ENCODE measurements around the gene MAST2.

DNA sequence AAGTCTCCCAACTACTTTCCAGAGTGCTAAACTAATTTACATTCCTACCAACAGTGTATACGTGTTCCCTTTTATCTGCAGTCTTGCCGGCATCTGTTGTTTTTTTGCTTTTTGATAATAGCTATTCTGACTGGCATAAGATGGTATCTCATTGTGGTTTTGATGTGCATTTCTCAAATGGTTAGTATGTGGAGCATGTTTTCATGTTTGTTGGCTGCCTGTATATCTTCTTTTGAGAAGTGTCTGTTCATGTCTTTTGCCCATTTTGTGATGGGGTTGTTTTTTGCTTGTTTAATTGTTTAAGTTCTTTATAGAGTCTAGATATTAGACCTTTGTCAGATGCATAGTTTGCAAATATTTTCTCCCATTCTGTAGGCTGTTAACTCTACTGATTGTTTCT lies 46.6 kb downstream of the MAST2 start:
- TF ChIP-seq, protein P1, sequence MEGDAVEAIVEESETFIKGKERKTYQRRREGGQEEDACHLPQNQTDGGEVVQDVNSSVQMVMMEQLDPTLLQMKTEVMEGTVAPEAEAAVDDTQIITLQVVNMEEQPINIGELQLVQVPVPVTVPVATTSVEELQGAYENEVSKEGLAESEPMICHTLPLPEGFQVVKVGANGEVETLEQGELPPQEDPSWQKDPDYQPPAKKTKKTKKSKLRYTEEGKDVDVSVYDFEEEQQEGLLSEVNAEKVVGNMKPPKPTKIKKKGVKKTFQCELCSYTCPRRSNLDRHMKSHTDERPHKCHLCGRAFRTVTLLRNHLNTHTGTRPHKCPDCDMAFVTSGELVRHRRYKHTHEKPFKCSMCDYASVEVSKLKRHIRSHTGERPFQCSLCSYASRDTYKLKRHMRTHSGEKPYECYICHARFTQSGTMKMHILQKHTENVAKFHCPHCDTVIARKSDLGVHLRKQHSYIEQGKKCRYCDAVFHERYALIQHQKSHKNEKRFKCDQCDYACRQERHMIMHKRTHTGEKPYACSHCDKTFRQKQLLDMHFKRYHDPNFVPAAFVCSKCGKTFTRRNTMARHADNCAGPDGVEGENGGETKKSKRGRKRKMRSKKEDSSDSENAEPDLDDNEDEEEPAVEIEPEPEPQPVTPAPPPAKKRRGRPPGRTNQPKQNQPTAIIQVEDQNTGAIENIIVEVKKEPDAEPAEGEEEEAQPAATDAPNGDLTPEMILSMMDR (IDR thresholded peaks at IDR 0.05) = no peak
- TF ChIP-seq POLR2AphosphoS5 (IDR thresholded peaks at IDR 0.05) (no peak), POLR2A (IDR thresholded peaks at IDR 0.05) (no peak), EP300 (IDR thresholded peaks at IDR 0.05) (no peak)

Measured in upper lobe of left lung (tissue), 4 donors.